Erythroblast (primary cell): ENCODE measurements around the gene MRE11.

Experiments used
- GATA1 ChIP-seq: IDR thresholded peaks from 2 replicates; pipeline ENCODE4 v1.6.1; 2011; ENCODE audit warnings: low read depth, mild to moderate bottlenecking, control low read depth, low read length, moderate library complexity
- POLR2A ChIP-seq: IDR thresholded peaks from 2 replicates; pipeline ENCODE4 v1.6.1; 2011; ENCODE audit warnings: mild to moderate bottlenecking, low read length

DNA sequence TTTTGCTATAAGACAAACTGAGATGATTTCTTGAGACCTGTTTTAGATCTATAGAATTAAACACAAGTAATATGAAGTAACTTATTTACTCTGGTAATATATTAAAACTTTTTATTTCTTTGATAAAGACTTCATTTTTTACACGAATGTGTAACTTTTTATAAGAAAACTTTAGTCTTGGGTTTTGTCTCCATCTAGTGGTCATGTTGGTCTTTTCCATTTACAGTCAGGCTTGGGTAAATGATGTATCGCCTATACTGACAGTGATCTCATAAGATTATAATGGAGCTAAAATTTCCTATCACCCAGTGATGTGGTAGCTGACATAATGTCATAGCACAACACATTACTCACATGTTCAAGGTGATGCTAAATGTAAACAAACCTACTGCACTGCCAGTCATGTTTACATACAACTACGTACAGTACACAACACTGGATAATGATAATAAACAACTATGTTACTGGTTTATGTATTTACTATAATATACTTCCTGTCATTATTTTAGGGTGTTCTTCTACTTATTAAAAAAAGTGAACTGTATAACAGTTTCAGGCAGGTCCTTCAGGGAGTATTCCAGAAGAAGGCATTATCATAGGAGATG is 11.1 kb upstream of the MRE11 start:
- TF ChIP-seq POLR2A = no peak
- no peak for TF ChIP-seq GATA1
